Measurements from ENCODE around the gene SUFU.

The SUFU gene

GRCh38 chr10:102599565-102600327, 96.0 kb downstream of the SUFU start:
- DNase-seq, result no peak

- DNase-seq, result peak; percentile 63 to 88
Measured at GRCh38 chr10:102600816-102601215, 97.0 kb downstream of the SUFU start.

GRCh38 chr10:102601639-102602038, 97.9 kb downstream of the SUFU start:
- no peak for DNase-seq

- no peak for DNase-seq
Measured at GRCh38 chr10:102602272-102603045, 98.7 kb downstream of the SUFU start.

- no peak for DNase-seq
Measured at GRCh38 chr10:102603946-102604345, 100.2 kb downstream of the SUFU start.

- no peak for DNase-seq
Measured at GRCh38 chr10:102604439-102604841, 100.7 kb downstream of the SUFU start.

GRCh38 chr10:102605712-102606111, 101.9 kb downstream of the SUFU start:
- no peak for DNase-seq

GRCh38 chr10:102608487-102608886, 104.7 kb downstream of the SUFU start:
- no peak for DNase-seq

- no peak for DNase-seq
Measured at GRCh38 chr10:102610441-102610887, 106.7 kb downstream of the SUFU start.

- DNase-seq, result no peak
Measured at GRCh38 chr10:102611514-102612087, 107.8 kb downstream of the SUFU start.

GRCh38 chr10:102612964-102613275, 109.1 kb downstream of the SUFU start:
- DNase-seq, result no peak

GRCh38 chr10:102613286-102613685, 109.5 kb downstream of the SUFU start:
- no peak for DNase-seq

GRCh38 chr10:102613785-102614184, 110.0 kb downstream of the SUFU start:
- DNase-seq, result no peak

- DNase-seq, result no peak
Measured at GRCh38 chr10:102614888-102615287, 111.1 kb downstream of the SUFU start.

- DNase-seq, result no peak
Measured at GRCh38 chr10:102615361-102615760, 111.6 kb downstream of the SUFU start.

- DNase-seq, result no peak
Measured at GRCh38 chr10:102616066-102616770, 112.4 kb downstream of the SUFU start.

GRCh38 chr10:102617041-102617440, 113.3 kb downstream of the SUFU start:
- DNase-seq, result no peak

- no peak for DNase-seq
Measured at GRCh38 chr10:102617816-102618215, 114.0 kb downstream of the SUFU start.

- no peak for DNase-seq
Measured at GRCh38 chr10:102619281-102619981, 115.7 kb downstream of the SUFU start.

- no peak for DNase-seq
Measured at GRCh38 chr10:102620138-102620590, 116.4 kb downstream of the SUFU start.

- no peak for DNase-seq
Measured at GRCh38 chr10:102620591-102621442, 117.0 kb downstream of the SUFU start.
